Left renal pelvis (tissue), 4 donors: ENCODE data around the gene HEATR3. TPM values are rescaled to one million over a fixed set of nuclear protein-coding genes. Genes with fewer than 3 reads are reported as not detected.
A peak's percentile ranks its signal among the peaks of the same experiment; 100 is the strongest.

Source experiments
- DNase-seq, 4 donors: peaks; one replicate each; pipeline ENCODE4 v3.0.0-alpha.2; 2013; ENCODE audit warnings: low read depth in 4 of 4, low spot score in 3 of 4
- polyA plus RNA-seq, 4 donors: library from polyadenylated mRNA; unstranded; fragments of 120-200 nt; gene quantifications; one replicate each; pipeline ENCODE4 v1.2.1, GENCODE V29; 2013; ENCODE audit not compliant: insufficient read length in 4 of 4

The HEATR3 gene
- polyA plus RNA-seq: 10 to 100 TPM; 17.2 to 21.7 (median 19.1) TPM

GRCh38 chr16:50065624-50066481, at the start of gene HEATR3:
HEATR3 (plus strand) TSS chr16:50065970; CDS start chr16:50066132, 162 bp downstream.
- peak; percentile 77 to 87 (median 80) for DNase-seq

- no peak for DNase-seq
Observed at GRCh38 chr16:50017553-50017952, 48.2 kb upstream of the HEATR3 start.

- DNase-seq: no peak
Observed at GRCh38 chr16:50021544-50021943, 44.2 kb upstream of the HEATR3 start.

- no peak for DNase-seq
Observed at GRCh38 chr16:50023641-50024040, 42.1 kb upstream of the HEATR3 start.

GRCh38 chr16:50024207-50024606, 41.6 kb upstream of the HEATR3 start:
- no peak for DNase-seq

GRCh38 chr16:50024684-50025536, 40.9 kb upstream of the HEATR3 start, which contains the start of gene CNEP1R1:
CNEP1R1 (plus strand) TSS chr16:50025225; CDS start chr16:50025316, 91 bp downstream.
- peak; percentile 97 to 98 (median 97) for DNase-seq

GRCh38 chr16:50025537-50025931, 40.2 kb upstream of the HEATR3 start:
- peak in 2 of 4 donors; percentile 16 to 27 for DNase-seq

- no peak for DNase-seq
Observed at GRCh38 chr16:50027829-50028228, 37.9 kb upstream of the HEATR3 start.

- no peak for DNase-seq
Observed at GRCh38 chr16:50035468-50035992, 30.2 kb upstream of the HEATR3 start.

- no peak for DNase-seq
Observed at GRCh38 chr16:50036426-50036825, 29.3 kb upstream of the HEATR3 start.

- DNase-seq: no peak
Observed at GRCh38 chr16:50037662-50038220, 28.0 kb upstream of the HEATR3 start.

- DNase-seq: no peak
Observed at GRCh38 chr16:50038286-50038685, 27.5 kb upstream of the HEATR3 start.

- no peak for DNase-seq
Observed at GRCh38 chr16:50038756-50039529, 26.8 kb upstream of the HEATR3 start.

- no peak for DNase-seq
Observed at GRCh38 chr16:50040018-50040417, 25.8 kb upstream of the HEATR3 start.

GRCh38 chr16:50040710-50041109, 25.1 kb upstream of the HEATR3 start:
- DNase-seq: no peak

GRCh38 chr16:50043358-50043757, 22.4 kb upstream of the HEATR3 start:
- no peak for DNase-seq

GRCh38 chr16:50045412-50045811, 20.4 kb upstream of the HEATR3 start:
- DNase-seq: no peak

- no peak for DNase-seq
Observed at GRCh38 chr16:50046853-50047252, 18.9 kb upstream of the HEATR3 start.

GRCh38 chr16:50047864-50048263, 17.9 kb upstream of the HEATR3 start:
- no peak for DNase-seq

- DNase-seq: no peak
Observed at GRCh38 chr16:50050802-50051201, 15.0 kb upstream of the HEATR3 start.
